Endothelial cell (in vitro differentiated cells): ENCODE measurements around the gene GOLGA6L25. TPM values are rescaled to one million over a fixed set of nuclear protein-coding genes. Genes with fewer than 3 reads are reported as not detected.
"Not testable (repeated sequence)": the region's sequence is repeated elsewhere in the genome, so short reads cannot be mapped to it uniquely, and the experiment has no call there.

Experiments
- DNase-seq: peaks from one replicate; pipeline ENCODE4 v3.0.0; 2021; ENCODE audit warnings: low spot score
- H3K27ac Mint-ChIP-seq: one replicate; pipeline ENCODE4 v1.8.0; 2021; ENCODE audit warnings: mixed read lengths, inconsistent platforms; ENCODE audit not compliant: unreplicated experiment
- H3K27me3 Mint-ChIP-seq: one replicate; pipeline ENCODE4 v1.8.0; 2021; ENCODE audit warnings: mild to moderate bottlenecking, moderate library complexity, mixed read lengths, inconsistent platforms; ENCODE audit not compliant: unreplicated experiment
- H3K36me3 Mint-ChIP-seq: one replicate; pipeline ENCODE4 v1.8.0; 2021; ENCODE audit warnings: mild to moderate bottlenecking, low read depth, mixed read lengths, inconsistent platforms; ENCODE audit not compliant: unreplicated experiment
- H3K4me1 Mint-ChIP-seq: one replicate; pipeline ENCODE4 v1.8.0; 2021; ENCODE audit warnings: mild to moderate bottlenecking, mixed read lengths, inconsistent platforms; ENCODE audit not compliant: unreplicated experiment
- H3K4me3 Mint-ChIP-seq: one replicate; pipeline ENCODE4 v1.8.0; 2021; ENCODE audit warnings: mild to moderate bottlenecking, mixed read lengths, inconsistent platforms; ENCODE audit not compliant: unreplicated experiment
- H3K9me3 Mint-ChIP-seq: one replicate; pipeline ENCODE4 v1.8.0; 2021; ENCODE audit warnings: mixed read lengths, inconsistent platforms; ENCODE audit not compliant: unreplicated experiment
- total RNA-seq: library from RNA; stranded (reverse); fragmentation: NEBNext Ultra II Directional; extraction: Animal tissue kit (Norgen Biotek cat#: 25700); gene quantifications from one replicate; pipeline ENCODE4 v1.2.1, GENCODE V29; 2021; ENCODE audit not compliant: unreplicated experiment

The GOLGA6L25 gene
- total RNA-seq, 1 donor from 2014 or later, result not detected

DNA sequence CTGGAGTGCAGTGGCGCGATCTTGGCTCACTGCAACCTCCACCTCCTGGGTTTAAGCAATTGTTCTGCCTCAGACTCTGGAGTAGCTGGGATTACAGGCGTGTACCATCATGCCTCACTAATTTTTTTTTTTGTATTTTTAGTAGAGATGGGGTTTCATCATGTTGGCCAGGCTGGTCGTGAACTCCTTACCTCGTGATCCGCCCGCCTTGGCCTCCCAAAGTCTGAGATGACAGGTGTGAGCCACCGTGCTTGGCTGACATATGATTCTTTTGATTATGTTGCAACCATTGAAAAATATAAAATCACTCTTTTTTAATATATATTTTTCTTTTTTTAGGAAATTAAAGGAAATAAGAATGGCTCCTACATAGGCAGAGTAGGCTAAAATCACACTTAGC lies 44.8 kb downstream of the GOLGA6L25 start:
- not testable (repeated sequence) for H3K4me3 Mint-ChIP-seq, H3K4me1 Mint-ChIP-seq, H3K36me3 Mint-ChIP-seq, H3K27ac Mint-ChIP-seq, DNase-seq, H3K27me3 Mint-ChIP-seq, H3K9me3 Mint-ChIP-seq

DNA sequence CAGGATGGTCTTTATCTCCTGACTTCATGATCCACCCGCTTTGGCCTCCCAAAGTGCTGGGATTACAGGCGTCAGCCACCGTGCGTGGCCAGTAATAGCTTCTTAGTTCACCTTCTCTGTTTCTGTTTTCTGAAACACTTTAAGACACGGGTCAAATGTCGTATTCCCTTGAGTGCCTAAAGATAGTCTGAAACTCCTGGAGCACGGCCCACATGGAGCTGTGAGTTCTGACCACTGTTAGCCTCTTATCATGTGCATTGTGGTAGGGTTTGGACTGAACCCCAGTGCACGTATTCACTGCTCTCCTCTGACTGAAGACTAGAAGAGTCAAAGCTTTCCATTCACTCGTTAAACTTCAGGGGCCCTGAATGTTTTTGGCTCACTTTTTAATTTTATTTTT lies 48.8 kb downstream of the GOLGA6L25 start:
- not testable (repeated sequence) for H3K27ac Mint-ChIP-seq, H3K4me3 Mint-ChIP-seq, H3K36me3 Mint-ChIP-seq, H3K4me1 Mint-ChIP-seq, H3K9me3 Mint-ChIP-seq, DNase-seq, H3K27me3 Mint-ChIP-seq

Other genes starting within 250 kb of the GOLGA6L25 start
- 84.6 TPM for gene HERC2, start 231.4 kb upstream of the GOLGA6L25 start, total RNA-seq
- gene GOLGA6L24, start 195.5 kb upstream of the GOLGA6L25 start, total RNA-seq, result not detected
- gene GOLGA8F, start 174.9 kb upstream of the GOLGA6L25 start, total RNA-seq, result not detected
- not detected for gene GOLGA8G, start 20.6 kb upstream of the GOLGA6L25 start, total RNA-seq
- gene GOLGA8M, start 158.9 kb downstream of the GOLGA6L25 start, total RNA-seq, result 1.3 TPM